Measurements from ENCODE around the gene FOXO6.

The FOXO6 gene

DNA sequence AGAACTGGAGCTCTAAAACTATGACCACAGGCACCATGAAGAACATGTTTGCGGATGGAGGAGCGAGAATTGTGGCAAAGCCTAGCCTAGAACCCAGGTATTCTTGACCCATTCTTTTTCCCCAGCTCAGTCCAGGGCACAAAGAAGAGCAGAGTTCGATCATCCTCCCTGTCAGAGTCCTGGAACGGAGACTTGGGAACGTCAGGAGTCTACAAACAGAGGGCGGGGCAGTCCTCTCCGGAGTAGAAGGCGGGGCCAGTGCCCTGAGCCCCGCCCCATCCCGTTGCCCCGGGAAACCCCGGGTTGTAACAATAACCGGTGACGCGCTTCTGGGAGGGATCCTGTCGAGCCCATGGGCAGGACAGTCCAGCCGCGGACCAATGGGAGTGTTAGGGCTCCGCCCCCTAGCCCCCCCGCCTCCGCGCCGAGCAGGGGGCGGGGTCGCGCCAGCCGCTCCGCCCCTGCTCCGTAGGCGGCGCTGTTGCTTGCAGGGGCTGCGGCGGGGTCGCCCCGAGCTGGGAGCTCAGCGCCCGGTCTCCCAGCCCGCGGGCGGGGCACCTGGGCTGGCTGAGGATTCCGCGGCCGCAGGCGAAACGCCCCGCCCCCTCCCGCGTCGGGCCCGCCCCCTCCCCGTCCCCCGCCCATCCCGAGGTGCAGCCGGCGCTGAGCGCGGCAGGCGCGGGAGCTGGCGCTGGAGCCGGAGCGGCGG, at the start of gene FOXO6:
Gene FOXO6 (plus strand): TSS at position 649 of the 709 bp plus-strand sequence.
- peak; percentile 5 for FAIRE-seq

DNA sequence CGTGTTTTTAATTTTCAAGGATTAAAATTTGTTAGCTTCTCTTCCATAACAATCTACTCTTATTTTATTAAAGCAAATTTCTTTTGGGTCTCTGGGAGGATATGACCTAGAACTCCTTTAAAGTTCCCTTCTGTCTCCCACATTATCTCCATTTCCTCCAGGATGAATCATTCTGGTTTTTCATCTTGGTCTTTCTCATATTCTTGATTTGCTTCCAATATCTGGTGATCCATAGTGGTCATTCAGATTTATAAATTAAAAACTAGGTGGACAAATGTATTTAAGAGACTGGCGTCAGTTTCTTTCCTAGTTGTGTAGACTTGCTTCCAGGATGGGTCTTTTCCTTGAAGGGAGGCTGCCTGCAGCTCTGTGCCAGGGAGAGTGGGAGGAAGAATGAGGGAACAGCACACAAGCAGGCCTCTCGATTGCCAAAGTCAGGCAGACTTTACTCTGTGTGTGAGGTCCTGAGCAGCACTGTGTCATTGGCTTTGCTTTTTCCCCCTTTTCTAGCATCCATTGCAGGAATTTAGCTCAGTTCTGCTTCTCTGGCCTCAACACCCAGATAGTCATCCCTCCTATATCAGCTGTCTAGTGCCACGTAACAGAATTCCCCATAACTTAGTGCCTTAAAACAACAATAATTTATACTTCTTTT, 48.1 kb upstream of the FOXO6 start:
- no peak for FAIRE-seq

GRCh38 chr1:41313661-41314131, 47.5 kb upstream of the FOXO6 start:
- no peak for FAIRE-seq

DNA sequence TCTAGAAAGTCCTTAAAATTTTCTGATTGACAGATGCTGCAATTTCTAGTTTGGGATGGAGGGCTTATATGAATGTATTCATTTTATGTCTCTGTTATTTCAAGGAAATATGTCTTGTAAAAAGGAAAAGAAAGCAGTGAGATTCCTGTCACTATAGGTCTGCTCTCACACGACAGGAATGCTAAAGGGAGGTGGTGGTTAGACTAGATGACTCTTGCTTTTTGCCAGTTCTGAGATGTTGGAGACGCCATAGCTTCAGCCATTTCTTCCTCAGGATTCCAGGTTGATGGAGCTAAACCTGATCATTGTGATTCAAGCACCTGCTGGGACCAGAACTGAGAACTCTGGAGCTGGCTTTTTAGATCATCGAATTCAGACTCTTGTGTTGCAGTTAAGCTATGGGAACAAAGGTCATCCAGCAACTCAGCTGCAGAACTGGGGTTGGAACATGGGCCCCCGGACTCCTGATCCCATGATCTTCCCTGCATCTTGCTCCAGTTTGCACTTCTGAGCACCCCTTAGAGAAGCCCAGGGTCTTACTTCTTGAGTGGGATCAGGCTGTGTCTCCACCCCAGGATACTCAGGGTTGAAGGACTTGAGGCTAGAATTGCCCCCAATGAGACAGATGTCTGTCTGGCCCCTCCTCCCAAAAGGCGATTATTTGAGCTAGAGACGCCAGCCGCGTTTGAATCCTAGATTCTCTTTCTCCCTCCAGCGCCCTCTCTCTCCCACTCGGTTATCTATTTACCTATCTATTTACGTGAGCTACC, 46.7 kb upstream of the FOXO6 start:
- FAIRE-seq, result no peak

GRCh38 chr1:41315146-41315822, 46.0 kb upstream of the FOXO6 start:
- no peak for FAIRE-seq

DNA sequence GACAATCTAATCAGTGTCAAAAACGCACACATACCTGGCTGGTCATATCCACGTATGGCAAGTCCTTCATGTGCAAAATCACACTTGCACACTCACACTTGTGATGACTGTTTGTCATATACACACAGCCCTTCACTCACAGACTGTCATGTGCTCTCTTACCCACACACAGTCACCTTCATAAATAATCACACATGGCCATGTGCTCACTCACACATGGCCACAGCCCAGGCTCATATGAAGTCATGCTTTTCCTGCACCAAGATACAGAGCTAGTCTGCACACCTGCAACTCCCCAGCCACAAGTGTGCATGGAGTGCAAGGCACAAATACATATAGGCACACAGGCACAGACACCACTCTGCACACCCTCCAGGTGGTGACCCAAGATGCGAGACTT, 45.4 kb upstream of the FOXO6 start:
- FAIRE-seq, result no peak

DNA sequence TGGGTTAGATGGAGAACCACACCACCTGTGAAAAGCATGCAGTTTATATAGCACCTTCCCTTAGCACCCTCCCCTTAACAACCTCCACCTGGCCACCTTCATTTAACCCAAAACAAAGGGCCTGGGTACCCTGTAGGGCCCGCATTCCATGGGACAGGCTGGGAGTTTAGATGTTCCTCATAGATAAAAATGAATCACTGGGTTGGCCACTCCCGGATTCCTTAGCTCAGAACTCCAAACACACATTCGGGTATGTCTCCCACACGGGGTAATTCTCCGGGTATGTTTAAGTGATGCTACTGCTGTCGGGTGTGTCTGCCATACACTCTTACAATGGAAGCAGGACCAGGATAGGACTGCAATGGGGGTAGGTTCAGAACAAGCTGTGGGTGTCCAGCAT, 43.9 kb upstream of the FOXO6 start:
- FAIRE-seq, result no peak

- FAIRE-seq, result no peak
These were observed 43.1 kb upstream of the FOXO6 start for GRCh38 chr1:41318135-41318534.

GRCh38 chr1:41319106-41319755, 42.0 kb upstream of the FOXO6 start:
- no peak for FAIRE-seq

GRCh38 chr1:41319807-41320711, 41.2 kb upstream of the FOXO6 start:
- no peak for FAIRE-seq

GRCh38 chr1:41320895-41321676, 40.1 kb upstream of the FOXO6 start:
- no peak for FAIRE-seq

- FAIRE-seq, result no peak
These were observed 39.1 kb upstream of the FOXO6 start for GRCh38 chr1:41322101-41322661.

GRCh38 chr1:41322835-41323234, 38.4 kb upstream of the FOXO6 start:
- FAIRE-seq, result no peak

- no peak for FAIRE-seq
These were observed 38.0 kb upstream of the FOXO6 start for GRCh38 chr1:41323243-41323642.

GRCh38 chr1:41325801-41326200, 35.4 kb upstream of the FOXO6 start:
- no peak for FAIRE-seq

- no peak for FAIRE-seq
These were observed 33.7 kb upstream of the FOXO6 start for GRCh38 chr1:41327383-41327999.

DNA sequence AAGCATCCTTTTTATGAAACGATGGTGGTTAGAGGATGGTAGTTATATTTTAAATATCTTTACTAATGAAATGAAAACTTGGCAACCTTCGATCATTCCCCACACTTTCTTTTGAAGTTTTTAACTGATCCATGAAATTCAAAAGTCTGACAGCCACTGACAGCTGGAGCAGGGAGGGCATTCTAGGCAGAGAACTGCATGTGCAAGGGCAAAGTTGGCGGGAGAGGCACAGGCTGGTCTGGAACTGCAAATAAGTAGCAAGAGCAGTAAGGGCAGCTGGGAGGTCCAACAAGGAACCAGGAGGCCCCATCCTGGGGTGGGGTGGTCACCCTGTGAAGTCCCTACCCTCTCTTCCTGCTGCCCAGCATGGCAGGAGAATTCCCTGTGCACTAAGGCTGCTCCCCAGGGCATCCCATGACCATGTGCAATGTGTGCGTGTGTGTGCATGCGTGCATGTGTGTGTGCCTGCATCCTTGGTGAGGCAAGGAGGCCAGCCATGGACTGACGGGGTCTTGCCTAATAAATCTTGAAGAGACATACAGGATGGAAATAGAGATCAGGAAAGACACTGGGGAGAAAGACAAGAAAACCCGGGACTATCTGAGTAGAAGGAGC, 33.1 kb upstream of the FOXO6 start:
- FAIRE-seq, result no peak

DNA sequence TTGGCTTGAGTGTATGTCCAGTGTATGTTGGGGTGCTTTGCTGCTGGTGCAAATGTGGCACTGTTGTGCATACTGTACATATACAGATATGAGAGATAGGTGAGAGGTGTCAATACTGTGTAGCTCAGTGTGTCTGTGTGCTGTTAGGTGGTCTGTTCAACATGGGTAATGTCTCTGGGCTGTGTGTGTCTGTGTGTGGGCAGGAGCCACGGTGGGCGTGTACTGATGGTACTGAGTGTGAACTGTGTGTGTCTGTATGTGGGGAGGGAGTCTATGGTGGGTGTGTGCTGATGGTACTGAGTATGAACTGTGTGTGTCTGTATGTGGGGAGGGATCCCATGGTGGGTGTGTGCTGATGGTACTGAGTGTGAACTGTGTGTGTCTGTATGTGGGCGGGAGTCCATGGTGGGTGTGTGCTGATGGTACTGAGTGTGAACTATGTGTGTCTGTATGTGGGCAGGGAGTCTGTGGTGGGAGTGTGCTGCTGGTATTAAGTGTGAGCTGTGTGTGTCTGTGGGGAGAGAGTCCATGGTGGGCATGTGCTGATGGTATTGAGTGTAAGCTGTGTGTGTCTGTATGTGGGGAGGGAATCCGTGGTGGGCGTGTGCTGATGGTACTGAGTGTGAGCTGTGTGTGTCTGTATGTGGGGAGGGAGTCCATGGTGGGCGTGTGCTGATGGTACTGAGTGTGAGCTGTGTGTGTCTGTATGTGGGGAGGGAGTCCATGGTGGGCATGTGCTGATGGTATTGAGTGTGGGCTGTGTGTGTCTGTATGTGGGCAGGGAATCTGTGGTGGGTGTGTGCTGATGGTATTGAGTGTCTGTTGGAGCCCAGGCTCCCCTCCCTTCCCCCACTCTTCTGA, 32.2 kb upstream of the FOXO6 start:
- no peak for FAIRE-seq
